HepG2 (cell line): ENCODE results near the gene EIF3J. TPM values are rescaled to one million over a fixed set of nuclear protein-coding genes. Genes with fewer than 3 reads are reported as not detected.

Source experiments
- FOXO1 ChIP-seq: sonication (generic); formaldehyde crosslinking; IDR thresholded peaks from 2 replicates; pipeline ENCODE4 v1.4.0; 2020; ENCODE audit warnings: missing genetic modification reagents
- NFIC ChIP-seq: IDR thresholded peaks from 2 replicates; pipeline ENCODE4 v1.6.1; 2012; ENCODE audit warnings: mild to moderate bottlenecking, low read length, inconsistent platforms
- RFX5 ChIP-seq: IDR thresholded peaks from 2 replicates; pipeline ENCODE4 v1.6.1; 2011; ENCODE audit warnings: low read depth, low read length, improper control_type of control experiment
- TCF7 ChIP-seq: sonication (generic); IDR thresholded peaks from 2 replicates; pipeline ENCODE4 v1.6.1; 2016; ENCODE audit warnings: antibody characterized with exemption, low read depth
- ZNF282 ChIP-seq: fragments of 450-650 bp; IDR thresholded peaks from 2 replicates; pipeline ENCODE4 v1.6.1; 2018; ENCODE audit not compliant: partially characterized antibody
- ZNF30 ChIP-seq: sonication (generic); formaldehyde crosslinking; IDR thresholded peaks from 2 replicates; pipeline ENCODE4 v1.5.0; 2020; ENCODE audit warnings: mild to moderate bottlenecking, missing genetic modification reagents
- ZNF343 ChIP-seq: sonication (generic); formaldehyde crosslinking; IDR thresholded peaks from 2 replicates; pipeline ENCODE4 v1.4.0; 2020; ENCODE audit warnings: mild to moderate bottlenecking, missing genetic modification reagents
- ZNF354B ChIP-seq: sonication (generic); formaldehyde crosslinking; IDR thresholded peaks from 2 replicates; pipeline ENCODE4 v1.8.0; 2022; ENCODE audit warnings: mild to moderate bottlenecking, missing genetic modification reagents
- ZNF460 ChIP-seq: sonication (generic); formaldehyde crosslinking; IDR thresholded peaks from 2 replicates; pipeline ENCODE4 v1.5.1; 2020; ENCODE audit warnings: missing genetic modification reagents, mild to moderate bottlenecking, borderline replicate concordance
- ZNF782 ChIP-seq: sonication (generic); formaldehyde crosslinking; IDR thresholded peaks from 2 replicates; pipeline ENCODE4 v1.4.0; 2020; ENCODE audit warnings: missing genetic modification reagents, mild to moderate bottlenecking, borderline replicate concordance
- polyA plus RNA-seq, 8 experiments: library from polyadenylated mRNA; depleted of rRNA in 3 of 8; stranded (reverse) in 7 of 8; unstranded in 1 of 8; fragments of >200 nt; fragmentation: Illumina TruSeq in 4 of 8; extraction: Trizol in 4 of 8; gene quantifications; 2 replicates each; pipeline versions ENCODE4 v1.2.1 to v1.2.3, GENCODE V29; 2011 to 2016; ENCODE audit warnings: low read depth in 4 of 8, missing spikeins in 1 of 8, mixed read lengths in 1 of 8; ENCODE audit not compliant: insufficient read depth in 1 of 8
- total RNA-seq, 5 experiments: library from RNA; depleted of rRNA; stranded (reverse); fragments of >200 nt; fragmentation: Illumina TruSeq; extraction: Trizol; gene quantifications; 2 replicates each; pipeline ENCODE4 v1.2.3, GENCODE V29; 2016; ENCODE audit warnings: low read depth in 1 of 5
- TF ChIP-seq, protein P1 (sequence below): sonication (generic); formaldehyde crosslinking; IDR thresholded peaks from 2 replicates; pipeline ENCODE4 v1.5.1; 2020; ENCODE audit warnings: mild to moderate bottlenecking, missing genetic modification reagents
- TF ChIP-seq, protein P2 (sequence below): sonication (generic); IDR thresholded peaks from 2 replicates; pipeline ENCODE4 v1.6.1; 2016; ENCODE audit warnings: low read depth, borderline replicate concordance
- TF ChIP-seq, protein P3 (sequence below): sonication (generic); formaldehyde crosslinking; conservative IDR thresholded peaks from 2 replicates; pipeline ENCODE4 v1.8.1; 2023; ENCODE audit warnings: missing genetic modification reagents
- TF ChIP-seq, protein P4 (sequence below): IDR thresholded peaks from 2 replicates; pipeline ENCODE4 v1.6.1; 2012; ENCODE audit warnings: low read depth, low read length, improper control_type of control experiment
- TF ChIP-seq, protein P5 (sequence below): sonication (generic); formaldehyde crosslinking; IDR thresholded peaks from 2 replicates; pipeline ENCODE4 v1.5.0; 2020; ENCODE audit warnings: missing genetic modification reagents

The EIF3J gene
- total and polyA plus RNA-seq, 2 of the 13 experiments (the other 11 are each of a cell fraction or from before 2014, with no cell fraction given): 51.7 to 69.2 TPM

DNA sequence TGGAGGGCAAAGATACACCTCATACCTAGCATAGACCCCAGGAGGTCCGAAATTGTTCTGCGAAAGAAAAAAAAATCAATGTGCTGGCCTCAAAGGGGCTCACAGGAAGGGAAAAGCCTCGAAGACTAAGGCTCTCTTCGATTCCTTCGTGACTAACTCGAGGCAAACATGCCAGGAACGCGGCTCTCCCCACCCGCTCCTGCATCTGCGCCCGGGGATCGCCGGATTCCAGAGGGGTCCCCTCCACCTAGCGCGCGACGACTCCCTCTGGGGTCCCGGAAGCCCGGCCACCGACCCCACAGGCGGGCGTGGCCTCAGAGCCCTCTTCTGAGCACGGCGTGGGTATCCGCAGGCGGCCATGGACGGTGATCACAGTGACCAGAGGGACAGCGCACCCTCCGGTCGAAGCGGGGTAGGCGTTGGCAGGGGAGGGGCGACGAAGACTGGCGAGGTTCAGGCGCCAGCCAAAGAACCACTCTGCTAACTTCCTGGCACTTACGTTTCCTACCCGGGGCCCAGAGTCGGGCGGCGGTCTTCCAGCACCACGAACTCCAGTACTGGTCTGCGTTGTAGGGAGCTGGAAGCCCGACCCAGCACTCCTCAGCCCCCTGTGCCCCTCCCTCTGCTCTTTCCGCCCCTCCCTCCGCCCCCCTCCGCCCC, 515 bp upstream of the EIF3J start (continued):
- TF ChIP-seq RFX5 (no peak; the same call in 1 of the 2 replicates), NFIC (no peak), ZNF282 (no peak), FOXO1 (0 out of 2 replicates have a peak, but pooled peaks have one; percentile 25), ZNF782 (CRISPR knock-in tag) (no peak), ZNF343 (CRISPR knock-in tag) (no peak), ZNF460 (CRISPR knock-in tag) (no peak), ZNF354B (no peak), TCF7 (no peak), ZNF30 (CRISPR knock-in tag) (no peak)
- TF ChIP-seq, protein P1, sequence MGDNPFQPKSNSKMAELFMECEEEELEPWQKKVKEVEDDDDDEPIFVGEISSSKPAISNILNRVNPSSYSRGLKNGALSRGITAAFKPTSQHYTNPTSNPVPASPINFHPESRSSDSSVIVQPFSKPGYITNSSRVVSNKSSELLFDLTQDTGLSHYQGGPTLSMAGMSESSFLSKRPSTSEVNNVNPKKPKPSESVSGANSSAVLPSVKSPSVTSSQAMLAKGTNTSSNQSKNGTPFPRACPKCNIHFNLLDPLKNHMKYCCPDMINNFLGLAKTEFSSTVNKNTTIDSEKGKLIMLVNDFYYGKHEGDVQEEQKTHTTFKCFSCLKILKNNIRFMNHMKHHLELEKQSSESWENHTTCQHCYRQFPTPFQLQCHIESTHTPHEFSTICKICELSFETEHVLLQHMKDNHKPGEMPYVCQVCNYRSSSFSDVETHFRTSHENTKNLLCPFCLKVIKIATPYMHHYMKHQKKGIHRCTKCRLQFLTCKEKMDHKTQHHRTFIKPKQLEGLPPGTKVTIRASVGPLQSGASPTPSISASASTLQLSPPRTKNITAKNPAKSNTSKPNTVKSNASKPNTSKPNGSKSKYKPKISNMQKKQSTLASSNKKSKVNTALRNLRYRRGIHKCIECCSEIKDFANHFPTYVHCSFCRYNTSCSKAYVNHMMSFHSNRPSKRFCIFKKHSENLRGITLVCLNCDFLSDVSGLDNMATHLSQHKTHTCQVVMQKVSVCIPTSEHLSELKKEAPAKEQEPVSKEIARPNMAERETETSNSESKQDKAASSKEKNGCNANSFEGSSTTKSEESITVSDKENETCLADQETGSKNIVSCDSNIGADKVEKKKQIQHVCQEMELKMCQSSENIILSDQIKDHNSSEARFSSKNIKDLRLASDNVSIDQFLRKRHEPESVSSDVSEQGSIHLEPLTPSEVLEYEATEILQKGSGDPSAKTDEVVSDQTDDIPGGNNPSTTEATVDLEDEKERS (CRISPR knock-in tag): peak; percentile 77
- TF ChIP-seq, protein P2, sequence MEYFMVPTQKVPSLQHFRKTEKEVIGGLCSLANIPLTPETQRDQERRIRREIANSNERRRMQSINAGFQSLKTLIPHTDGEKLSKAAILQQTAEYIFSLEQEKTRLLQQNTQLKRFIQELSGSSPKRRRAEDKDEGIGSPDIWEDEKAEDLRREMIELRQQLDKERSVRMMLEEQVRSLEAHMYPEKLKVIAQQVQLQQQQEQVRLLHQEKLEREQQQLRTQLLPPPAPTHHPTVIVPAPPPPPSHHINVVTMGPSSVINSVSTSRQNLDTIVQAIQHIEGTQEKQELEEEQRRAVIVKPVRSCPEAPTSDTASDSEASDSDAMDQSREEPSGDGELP: no peak
- TF ChIP-seq, protein P3, sequence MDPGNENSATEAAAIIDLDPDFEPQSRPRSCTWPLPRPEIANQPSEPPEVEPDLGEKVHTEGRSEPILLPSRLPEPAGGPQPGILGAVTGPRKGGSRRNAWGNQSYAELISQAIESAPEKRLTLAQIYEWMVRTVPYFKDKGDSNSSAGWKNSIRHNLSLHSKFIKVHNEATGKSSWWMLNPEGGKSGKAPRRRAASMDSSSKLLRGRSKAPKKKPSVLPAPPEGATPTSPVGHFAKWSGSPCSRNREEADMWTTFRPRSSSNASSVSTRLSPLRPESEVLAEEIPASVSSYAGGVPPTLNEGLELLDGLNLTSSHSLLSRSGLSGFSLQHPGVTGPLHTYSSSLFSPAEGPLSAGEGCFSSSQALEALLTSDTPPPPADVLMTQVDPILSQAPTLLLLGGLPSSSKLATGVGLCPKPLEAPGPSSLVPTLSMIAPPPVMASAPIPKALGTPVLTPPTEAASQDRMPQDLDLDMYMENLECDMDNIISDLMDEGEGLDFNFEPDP (CRISPR knock-in tag): 0 out of 2 replicates have a peak, but pooled peaks have one; percentile 84
- TF ChIP-seq, protein P4, sequence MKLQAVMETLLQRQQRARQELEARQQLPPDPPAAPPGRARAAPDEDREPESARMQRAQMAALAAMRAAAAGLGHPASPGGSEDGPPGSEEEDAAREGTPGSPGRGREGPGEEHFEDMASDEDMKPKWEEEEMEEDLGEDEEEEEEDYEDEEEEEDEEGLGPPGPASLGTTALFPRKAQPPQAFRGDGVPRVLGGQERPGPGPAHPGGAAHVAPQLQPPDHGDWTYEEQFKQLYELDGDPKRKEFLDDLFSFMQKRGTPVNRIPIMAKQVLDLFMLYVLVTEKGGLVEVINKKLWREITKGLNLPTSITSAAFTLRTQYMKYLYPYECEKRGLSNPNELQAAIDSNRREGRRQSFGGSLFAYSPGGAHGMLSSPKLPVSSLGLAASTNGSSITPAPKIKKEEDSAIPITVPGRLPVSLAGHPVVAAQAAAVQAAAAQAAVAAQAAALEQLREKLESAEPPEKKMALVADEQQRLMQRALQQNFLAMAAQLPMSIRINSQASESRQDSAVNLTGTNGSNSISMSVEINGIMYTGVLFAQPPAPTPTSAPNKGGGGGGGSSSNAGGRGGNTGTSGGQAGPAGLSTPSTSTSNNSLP: no peak
- TF ChIP-seq, protein P5, sequence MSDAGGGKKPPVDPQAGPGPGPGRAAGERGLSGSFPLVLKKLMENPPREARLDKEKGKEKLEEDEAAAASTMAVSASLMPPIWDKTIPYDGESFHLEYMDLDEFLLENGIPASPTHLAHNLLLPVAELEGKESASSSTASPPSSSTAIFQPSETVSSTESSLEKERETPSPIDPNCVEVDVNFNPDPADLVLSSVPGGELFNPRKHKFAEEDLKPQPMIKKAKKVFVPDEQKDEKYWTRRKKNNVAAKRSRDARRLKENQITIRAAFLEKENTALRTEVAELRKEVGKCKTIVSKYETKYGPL (CRISPR knock-in tag): 0 out of 2 replicates have a peak, but pooled peaks have one; percentile 26
